ENCODE data around the gene SHISA8.
"Not testable (repeated sequence)": the region's sequence is repeated elsewhere in the genome, so short reads cannot be mapped to it uniquely, and the experiment has no call there.

Gene SHISA8

DNA sequence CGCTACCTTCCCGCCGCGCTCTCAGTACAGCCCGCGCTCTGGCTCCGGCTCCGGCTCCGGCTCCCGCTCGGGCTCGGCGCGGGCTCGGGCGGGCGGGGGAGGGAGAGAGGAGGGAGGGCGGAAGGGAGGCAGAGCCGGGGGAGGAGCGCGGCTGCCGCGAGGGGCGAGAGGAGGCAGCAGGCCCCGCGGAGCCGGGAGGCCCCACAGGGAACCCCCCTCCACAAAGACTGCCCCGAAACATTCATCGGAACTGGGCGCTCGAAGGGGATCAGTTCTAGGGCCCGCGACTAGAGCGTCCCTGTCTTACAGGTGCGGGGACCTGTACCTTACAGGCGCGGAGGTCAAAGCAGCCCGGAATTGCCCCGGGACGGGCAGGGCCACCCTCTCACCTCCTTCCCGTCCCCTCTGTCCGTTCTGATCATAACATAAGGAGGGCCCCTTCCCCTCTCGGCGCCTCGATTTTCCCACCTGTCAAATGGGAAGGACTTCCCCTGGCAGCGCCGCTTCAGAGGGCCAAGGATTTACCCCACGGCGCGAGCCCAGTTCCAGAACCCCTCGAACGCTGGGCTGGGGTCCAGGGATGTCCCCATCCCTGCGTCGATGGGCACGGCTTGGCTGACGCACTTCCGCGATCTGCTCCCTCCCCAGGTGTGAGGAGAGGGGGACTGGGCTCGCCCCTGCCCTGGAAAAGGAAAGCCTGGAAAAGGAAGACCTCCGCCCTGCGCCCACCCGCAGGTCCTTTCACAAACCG, at the start of gene SHISA8:
SHISA8 (minus strand) TSS at position 40 of the 751 bp plus-strand sequence. CDS start 407 bp downstream, outside the sequence.
- in situ Hi-C loops (cut with MboI; ENCODE audit: low sequenced_read_pairs): no loop called here

DNA sequence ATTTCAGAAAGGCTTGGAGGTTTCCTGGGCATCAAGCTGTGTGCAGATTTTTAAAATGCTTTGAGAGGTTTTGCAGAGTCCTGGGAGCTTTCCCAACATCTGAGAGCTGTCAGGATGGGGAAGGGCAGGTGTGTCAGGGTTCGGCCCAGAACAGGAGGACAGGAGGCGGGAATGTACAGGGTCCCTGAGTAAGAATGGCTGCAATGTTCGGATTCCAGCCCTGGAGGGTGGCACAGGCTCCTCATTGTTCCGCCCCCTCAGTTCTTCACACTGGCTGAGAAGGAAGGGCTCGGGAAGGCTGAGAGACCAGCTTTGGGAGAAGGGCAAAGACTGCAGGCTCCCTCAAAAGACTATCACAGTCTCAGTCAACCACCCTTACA, 49.2 kb upstream of the SHISA8 start:
- in situ Hi-C loops (cut with MboI; ENCODE audit: low sequenced_read_pairs): loop anchor here (25.0 kb wide), 1 partner anchor 498 kb away; no protein-coding TSS in a partner anchor

DNA sequence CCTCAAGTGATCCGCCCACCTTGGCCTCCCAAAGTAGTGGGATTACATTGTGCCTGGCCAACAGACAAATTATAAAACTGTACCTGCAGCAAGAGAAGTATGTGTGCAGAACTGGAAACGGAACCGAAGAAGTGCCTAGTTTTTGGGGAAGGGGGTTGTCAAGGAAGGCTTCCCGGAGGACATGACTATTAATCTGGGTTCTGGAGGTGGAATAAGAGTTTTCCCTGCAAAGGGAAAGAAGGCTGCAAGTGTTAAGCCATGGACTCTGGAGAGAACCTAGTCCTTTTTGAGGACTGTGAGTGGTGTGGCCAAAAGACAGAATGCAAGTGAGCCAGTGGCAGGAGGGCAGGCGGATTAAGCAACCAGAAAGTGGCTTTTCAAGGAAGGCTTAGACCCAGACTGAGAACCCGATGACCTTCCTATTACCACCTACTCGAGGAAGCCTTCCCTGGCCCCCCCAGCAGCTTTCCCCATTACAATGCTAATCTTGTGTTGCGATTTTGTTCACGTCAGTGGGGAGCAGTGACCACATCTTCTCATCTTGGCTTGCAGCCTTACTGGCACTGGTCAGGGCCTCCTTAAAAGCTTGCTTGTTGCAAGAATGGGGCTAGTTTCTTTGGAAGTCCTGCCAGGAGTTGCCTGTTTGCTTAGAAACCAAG, 48.7 kb upstream of the SHISA8 start:
- in situ Hi-C loops (cut with MboI; ENCODE audit: low sequenced_read_pairs): loop anchor here (25.0 kb wide), 1 partner anchor 499 kb away; no protein-coding TSS in a partner anchor

DNA sequence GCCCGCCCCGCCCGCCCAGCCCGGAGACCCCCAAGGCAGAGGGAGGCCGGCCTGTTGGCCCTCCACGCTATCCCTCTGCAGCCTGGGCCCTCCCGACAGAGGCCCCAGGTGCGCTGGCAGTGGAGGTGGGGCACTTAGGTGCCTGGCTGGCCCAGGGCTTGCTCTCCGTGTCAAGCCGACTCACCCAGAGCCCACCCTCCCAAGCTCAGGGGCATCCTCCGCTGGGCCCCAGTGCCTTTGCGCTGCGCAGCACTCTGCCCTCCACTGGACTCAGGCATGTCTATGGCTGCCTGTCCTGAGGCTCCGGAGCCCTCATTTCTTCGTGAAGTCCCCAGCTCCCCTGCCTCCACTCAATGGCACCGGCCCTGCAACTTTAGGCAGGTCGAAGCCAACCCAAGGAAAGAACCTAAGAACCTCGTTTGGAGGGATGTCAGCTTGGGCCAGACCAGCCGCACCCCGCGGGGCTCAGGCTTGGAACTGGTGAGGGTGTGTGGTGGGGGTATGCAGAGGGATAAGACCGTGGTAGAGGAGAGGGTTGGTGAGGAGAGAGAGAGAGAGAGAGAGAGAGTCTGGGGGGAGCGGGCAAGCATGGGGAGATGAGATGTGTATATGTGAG, 43.2 kb upstream of the SHISA8 start:
- in situ Hi-C loops (cut with MboI; ENCODE audit: low sequenced_read_pairs): loop anchor here (25.0 kb wide), 1 partner anchor 504 kb away; no protein-coding TSS in a partner anchor

DNA sequence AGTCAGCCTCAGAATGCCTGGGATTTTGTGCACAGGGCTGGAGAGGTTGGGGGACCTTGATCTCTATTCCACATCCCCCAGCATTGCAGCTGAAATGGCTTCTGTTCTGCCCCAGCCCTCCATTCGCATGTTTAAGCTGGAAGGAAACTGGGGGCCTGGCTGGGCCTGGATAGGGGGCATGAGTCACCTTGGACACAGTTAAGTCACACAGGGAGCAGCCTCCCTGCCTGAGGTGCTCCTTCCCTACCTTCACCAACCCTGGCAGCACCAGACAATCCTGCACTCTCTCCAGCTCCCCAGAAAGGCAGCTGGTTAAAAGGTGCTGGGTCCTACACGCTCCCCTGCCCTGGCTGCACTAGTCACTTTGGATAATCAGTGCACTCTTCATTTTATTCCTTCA, 37.8 kb upstream of the SHISA8 start:
- in situ Hi-C loops (cut with MboI; ENCODE audit: low sequenced_read_pairs): loop anchor here (25.0 kb wide), 1 partner anchor 510 kb away; no protein-coding TSS in a partner anchor

DNA sequence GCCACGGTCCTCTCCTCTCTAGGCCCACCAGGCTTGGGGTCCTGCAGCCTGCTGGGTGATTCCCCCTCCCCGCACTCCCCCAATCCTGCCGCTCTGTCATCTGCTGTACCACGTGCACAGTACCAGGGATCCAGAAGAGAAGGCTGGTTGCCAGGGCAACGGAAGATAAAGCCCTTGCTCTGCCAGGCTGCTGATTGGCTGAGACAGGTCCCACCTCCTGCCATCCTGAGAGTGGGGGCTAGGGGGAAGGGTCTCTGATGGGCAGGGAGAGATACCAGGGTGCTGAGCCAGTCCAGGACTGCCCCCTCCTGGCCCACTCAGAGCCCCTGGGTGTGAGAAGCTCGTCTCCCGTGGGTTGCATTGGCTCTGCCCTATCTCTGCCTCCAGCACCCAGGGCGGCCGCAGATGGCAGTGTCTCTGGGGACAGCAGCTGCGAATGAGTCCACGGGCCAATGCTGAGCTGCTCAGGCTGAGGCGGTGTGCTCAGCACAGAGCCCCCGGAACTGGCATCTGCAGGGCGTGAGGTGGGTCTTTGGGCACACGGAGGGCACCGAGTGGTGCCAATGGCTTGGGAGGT, 37.1 kb upstream of the SHISA8 start, which contains the start of gene SMIM45:
SMIM45 (plus strand) TSS at position 253 of the 577 bp plus-strand sequence.
- in situ Hi-C loops (cut with MboI; ENCODE audit: low sequenced_read_pairs): loop anchor here (25.0 kb wide), 1 partner anchor 510 kb away; no protein-coding TSS in a partner anchor

DNA sequence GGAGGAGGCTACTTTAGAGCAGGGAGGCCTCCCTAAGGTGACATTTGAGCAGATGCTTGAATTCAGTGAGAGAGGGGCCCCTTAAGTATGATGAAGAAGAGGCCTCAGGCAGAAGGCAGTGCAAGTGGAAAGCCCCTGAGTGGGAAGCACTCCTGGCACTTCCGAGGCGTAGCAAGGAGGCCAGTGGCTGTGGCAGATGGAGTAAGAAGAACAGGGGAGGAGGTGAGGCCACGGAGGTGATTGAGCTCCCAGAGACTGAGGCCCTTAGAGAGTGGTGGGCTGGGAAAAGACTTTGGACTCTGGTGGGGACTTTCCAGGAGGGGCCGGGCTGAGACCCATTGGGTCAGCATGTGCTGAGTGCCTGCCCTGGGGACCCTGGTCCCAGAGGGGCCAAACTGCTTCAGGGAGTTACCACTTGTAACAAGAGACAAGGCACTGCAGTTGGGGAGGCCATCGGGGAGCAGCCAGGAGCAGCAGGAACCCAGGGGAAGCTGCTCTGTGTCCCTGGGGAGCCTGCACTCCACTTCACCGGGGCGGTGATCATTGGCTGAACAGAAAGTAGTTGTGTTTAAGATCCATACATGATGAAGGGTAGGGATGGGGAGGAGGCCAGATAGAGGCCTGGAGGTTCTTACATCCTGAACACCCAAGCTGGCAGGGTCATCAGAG, 34.6 kb upstream of the SHISA8 start:
- in situ Hi-C loops (cut with MboI; ENCODE audit: low sequenced_read_pairs): no loop called here

DNA sequence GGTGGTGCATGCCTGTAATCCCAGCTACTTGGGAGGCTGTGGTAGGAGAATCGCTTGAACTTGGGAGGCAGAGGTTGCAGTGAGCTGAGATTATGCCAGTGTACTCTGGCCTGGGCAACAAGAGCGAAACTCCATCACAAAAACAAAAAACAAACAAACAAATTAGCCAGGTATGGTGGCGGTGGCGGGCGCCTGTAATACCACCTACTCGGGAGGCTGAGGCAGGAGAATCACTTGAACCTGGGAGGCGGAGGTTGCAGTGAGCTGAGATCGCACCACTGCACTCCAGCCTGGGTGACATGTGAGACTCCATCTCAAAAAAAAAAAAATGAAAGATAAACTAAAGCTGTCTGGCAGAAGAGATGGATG, 34.0 kb upstream of the SHISA8 start:
- in situ Hi-C loops (cut with MboI; ENCODE audit: low sequenced_read_pairs): not testable (repeated sequence)

DNA sequence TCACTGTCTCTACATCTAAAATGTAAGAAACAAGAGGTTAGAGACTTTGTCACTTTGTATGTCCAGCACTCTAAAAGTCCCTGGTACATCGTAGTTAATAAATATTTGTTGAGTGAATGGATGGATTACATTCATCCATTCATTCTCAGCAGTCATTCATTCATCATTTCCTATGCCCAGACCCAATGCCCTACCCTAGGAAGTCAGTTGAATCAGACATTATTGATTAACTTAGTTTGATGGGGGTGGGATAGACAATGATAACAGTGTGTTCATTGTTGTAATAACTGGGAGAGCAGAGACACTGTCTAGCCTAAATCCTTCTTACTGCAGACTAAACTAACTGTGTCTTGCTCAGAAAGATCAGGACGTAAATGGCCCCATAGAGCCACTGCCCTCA, 33.3 kb upstream of the SHISA8 start:
- in situ Hi-C loops (cut with MboI; ENCODE audit: low sequenced_read_pairs): no loop called here

DNA sequence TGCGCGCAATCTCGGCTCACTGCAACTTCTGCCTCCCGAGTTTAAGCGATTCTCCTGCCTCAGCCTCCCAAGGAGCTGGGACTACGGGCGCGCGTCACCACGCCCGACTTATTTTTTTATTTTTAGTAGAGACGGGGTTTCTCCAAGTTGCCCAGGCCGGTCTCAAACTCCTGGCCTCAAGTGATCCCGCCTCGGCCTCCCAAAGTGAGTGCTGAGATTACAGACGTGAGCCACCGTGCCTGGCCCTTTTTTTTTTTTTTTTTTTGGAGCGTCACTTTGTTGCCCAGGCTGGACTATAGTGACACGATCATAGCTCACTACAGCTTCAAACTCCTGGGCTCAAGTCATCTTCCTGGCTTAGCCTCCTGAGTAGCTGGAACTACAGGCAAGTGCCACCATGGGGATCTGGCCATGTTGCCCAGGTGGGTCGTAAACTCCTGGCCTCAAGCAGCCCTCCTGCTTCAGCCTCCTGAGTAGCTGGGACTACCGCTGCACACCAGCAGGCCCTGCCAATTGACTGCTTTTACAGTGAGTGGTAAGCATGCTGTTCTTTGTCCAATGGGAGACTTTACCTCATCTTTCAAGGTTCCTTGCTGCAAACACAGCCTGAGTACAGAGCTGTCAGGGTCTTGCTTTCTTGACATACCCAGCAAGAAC, 32.7 kb upstream of the SHISA8 start:
- in situ Hi-C loops (cut with MboI; ENCODE audit: low sequenced_read_pairs): no loop called here

DNA sequence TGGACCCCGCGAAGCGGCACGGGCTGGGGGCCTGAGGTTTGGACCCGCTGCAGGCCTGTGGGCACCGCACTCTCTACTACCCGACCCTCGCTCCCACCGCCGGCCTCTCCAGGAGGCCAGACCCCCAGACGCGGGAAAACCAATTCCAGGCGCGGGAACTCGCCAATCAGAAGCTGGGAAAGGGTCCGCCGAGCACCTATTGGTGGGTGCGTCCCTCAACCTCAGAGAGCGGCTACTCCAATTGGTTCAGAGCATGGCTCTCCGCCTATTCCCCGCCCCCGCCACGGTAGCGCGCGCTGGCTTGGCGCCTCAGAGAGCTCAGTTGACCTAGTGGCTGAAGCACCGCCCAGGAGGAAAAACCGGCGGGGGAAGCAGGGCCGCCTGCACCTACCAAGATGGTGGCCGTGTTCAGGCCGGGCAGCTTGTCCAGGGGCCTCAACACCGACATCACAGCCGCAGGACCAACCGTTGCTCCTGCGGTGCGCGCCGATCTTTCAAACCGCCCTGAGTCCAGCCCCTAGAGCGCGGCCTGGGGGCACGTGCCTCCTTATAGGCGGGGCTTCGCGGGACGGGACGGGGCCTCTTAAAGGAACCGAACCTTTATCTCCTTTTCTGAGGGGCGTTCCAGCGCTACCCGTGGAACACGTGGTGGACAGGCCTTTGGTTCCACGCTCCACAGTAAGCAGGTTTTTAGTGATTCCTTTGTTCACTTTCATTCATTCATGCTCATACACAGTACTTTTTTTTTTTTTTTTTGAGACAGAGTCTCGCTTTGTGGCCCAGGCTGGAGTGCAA, 32.0 kb upstream of the SHISA8 start, which contains the start of gene CENPM:
CENPM (minus strand) TSS at position 524 of the 795 bp plus-strand sequence; CDS start at position 448, 76 bp downstream.
- in situ Hi-C loops (cut with MboI; ENCODE audit: low sequenced_read_pairs): no loop called here

DNA sequence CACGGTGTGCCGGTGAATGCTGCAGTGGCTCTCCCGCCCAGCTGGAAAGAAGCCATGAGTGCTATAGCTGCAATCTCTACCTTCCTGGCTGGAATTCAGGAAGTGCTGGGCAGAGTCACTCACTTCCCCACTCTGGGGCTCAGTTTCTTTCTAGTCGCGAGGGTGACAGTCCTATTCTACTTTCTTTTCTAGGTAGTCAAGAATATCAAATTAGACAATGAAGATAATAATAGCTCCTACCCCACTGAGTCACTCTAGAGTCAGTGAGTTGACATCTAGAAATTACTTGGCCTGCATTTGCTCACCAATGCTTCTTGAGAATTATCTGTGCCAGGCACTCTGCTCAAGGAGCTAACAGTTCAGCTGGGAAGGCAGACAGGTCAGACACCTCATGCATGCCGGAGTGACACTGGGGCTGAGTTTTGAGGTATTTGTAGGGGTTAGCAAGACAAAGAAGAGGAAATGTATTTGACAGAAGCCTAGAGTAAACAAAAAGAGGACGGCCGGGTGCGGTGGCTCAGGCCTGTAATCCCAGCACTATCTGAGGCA, 28.9 kb upstream of the SHISA8 start:
- in situ Hi-C loops (cut with MboI; ENCODE audit: low sequenced_read_pairs): loop anchor here (5.0 kb wide), 1 partner anchor 246 kb away; the partner anchor contains the start of gene MEI1

DNA sequence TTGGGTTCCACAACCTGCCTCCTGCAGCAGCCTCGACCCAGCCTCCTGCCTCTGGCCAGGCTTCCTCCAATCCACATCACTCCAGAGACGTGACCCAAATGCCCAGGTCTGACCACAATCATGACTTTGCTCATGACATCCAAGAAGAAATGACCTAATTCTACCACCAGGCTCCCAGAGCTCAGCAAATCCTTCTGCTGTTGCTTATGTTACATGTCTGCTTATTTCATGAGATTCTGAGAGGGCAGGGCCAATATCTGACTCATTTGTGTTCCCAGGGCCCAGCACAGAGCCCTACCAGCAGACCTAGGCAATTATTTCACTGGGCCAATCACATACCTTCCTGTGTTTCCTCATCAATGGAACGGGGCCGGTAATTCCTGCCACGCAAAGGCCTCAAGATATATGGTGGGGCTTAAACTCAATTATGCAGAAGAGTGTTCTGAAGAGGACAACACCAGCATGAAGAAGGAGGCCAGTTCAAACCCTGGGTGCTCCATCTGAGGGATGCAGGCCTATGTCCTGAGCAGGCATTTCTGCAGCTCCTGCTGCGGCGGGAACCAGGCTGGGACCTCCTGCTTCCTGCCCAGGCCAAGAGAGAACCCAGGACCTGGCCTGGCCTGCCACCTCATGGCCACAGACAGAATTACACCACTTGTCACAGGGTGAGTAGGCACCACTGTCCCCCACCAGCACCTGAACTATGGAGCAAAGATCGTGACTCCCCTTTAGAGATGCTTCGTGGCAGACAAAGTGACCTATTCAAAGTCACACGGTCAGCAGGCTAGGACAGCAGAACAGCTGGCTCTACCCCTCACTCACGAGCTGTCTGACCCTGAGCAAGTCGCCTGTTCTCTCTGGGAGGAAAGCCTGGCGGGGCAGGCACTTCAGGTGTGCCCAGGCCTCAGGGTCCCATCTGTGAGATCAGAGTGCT, 26.2 kb upstream of the SHISA8 start:
- in situ Hi-C loops (cut with MboI; ENCODE audit: low sequenced_read_pairs): loop anchor here (5.0 kb wide), 1 partner anchor 244 kb away; the partner anchor contains the start of gene MEI1

DNA sequence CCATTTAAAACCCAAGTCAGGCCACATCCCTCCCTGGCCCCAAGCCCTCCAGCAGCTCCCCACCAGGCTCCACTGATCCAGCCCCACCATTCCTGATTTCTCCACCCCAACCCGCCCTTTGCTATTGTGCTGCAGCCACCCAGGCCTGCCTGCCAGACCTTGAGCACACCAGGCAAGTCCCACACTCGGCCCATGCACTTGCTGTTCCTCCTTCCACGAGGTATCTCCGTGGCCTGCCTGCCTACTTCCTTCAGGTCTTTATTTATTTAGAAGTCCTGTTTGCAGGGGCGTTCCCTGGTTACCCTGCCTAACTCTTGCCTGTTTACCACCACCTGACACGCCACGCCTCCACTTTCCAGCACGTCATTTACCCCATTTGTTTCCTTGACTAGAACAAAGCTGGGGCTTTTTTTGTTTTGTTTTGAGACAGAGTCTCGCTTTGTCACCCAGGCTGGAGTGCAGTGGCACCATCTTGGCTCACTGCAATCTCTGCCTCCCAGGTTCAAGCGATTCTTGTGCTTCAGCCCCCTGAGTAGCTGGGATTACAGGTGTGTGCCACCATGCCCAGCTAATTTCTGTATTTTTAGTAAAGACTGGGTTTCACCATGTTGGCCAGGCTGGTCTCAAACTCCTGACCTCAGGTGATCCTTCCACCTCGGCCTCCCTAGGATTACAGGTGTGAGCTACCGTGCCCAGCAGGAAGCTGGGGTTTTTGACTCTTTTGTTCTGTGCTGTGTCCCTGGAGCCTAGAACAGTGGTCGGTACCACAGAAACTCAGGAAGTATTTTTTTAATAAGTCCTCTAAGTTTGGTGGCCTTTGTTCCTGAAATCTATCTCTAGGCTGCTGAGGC, 25.3 kb upstream of the SHISA8 start:
- in situ Hi-C loops (cut with MboI; ENCODE audit: low sequenced_read_pairs): loop anchor here (5.0 kb wide), 1 partner anchor 243 kb away; the partner anchor contains the start of gene MEI1

DNA sequence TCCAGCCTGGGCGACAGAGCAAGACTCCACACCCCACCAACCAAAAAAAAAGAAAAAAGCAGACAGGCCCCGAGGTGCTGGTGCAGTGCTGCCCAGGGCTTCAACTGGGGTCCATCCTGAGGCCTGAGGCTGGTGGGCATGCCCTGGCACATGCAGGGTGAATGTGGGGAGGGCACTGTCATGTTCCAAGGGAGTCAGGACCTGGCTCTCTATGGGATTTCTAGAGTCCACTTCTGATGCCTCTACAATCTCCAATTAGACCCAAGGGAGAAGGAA, 22.0 kb upstream of the SHISA8 start:
- in situ Hi-C loops (cut with MboI; ENCODE audit: low sequenced_read_pairs): no loop called here

DNA sequence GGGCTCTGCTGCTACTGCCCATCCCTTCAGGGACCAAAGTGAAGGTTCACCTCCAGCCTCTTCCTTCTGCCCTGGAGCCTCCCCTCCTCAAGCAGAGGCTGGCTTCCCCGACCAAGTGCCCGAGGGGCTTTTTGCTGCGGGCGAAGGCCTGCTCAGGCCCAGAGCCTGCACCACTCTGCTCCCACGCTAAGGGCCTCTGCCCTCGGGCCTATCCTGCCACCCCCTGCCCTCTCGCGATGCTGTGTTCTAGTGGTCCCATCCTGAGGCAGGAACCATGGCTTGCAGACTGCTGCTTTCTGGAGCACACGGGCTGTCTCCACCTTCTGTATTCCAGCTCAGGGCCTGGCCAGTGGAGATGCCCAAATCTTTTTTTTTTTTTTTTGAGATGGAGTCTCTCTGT, 20.6 kb upstream of the SHISA8 start:
- in situ Hi-C loops (cut with MboI; ENCODE audit: low sequenced_read_pairs): no loop called here

DNA sequence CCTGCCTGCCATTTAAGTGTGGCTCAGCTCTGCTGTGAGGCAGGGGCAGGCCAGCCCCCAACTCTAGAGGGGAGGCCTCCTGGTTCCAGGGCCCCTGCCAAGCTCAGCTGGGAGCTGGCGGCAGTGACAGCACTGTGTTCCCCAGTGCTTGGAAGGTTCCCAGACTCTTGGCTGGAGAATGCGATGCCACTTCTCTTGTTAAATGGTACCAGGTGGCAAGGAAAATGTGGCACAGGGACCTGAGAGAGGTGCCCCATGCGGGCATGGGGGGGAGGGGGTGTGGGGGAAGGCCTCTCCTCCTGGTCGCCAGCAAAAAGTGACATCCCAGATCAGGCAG, 20.1 kb upstream of the SHISA8 start:
- in situ Hi-C loops (cut with MboI; ENCODE audit: low sequenced_read_pairs): no loop called here
